PFSK-1 (cell line): ENCODE data around the gene RGS7.

Experiments
- SIN3A ChIP-seq: IDR thresholded peaks from 2 replicates; pipeline ENCODE4 v1.6.1; 2012; ENCODE audit warnings: mild to moderate bottlenecking, low read length, moderate library complexity, borderline replicate concordance; ENCODE audit not compliant: insufficient read depth
- TAF1 ChIP-seq: IDR thresholded peaks from 2 replicates; pipeline ENCODE4 v1.6.1; 2012; ENCODE audit warnings: low read length, control low read depth, borderline replicate concordance; ENCODE audit not compliant: insufficient read depth
- TF ChIP-seq, protein P1 (sequence below), 2 experiments: IDR thresholded peaks; 2 replicates each; pipeline versions ENCODE4 v1.6.1 to v1.8.0; 2011 to 2012; ENCODE audit warnings: low read depth in 2 of 2, low read length in 2 of 2, control low read depth in 1 of 2, inconsistent platforms in 1 of 2, mild to moderate bottlenecking in 1 of 2, moderate library complexity in 1 of 2; ENCODE audit not compliant: insufficient read depth in 1 of 2

DNA sequence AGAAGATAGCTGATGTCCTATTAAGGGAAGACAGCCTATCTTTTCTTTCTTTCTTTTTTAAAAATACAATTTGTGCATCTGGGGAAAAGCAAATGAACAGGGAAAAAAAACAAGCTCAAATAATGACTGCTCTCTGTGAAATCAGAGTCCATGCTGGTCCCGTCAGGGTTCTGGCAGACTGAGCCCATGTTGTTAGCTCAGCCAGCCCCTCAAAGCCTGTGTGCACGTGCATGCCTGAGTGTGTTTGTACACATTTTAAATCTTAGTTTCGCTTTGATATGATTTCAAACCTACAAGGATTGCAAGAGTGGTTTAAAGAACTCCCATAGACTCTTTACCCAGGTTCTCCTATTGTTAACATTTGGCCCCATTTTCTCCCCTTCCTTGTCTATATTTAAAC, 513.2 kb downstream of the RGS7 start:
- TF ChIP-seq, protein P1, sequence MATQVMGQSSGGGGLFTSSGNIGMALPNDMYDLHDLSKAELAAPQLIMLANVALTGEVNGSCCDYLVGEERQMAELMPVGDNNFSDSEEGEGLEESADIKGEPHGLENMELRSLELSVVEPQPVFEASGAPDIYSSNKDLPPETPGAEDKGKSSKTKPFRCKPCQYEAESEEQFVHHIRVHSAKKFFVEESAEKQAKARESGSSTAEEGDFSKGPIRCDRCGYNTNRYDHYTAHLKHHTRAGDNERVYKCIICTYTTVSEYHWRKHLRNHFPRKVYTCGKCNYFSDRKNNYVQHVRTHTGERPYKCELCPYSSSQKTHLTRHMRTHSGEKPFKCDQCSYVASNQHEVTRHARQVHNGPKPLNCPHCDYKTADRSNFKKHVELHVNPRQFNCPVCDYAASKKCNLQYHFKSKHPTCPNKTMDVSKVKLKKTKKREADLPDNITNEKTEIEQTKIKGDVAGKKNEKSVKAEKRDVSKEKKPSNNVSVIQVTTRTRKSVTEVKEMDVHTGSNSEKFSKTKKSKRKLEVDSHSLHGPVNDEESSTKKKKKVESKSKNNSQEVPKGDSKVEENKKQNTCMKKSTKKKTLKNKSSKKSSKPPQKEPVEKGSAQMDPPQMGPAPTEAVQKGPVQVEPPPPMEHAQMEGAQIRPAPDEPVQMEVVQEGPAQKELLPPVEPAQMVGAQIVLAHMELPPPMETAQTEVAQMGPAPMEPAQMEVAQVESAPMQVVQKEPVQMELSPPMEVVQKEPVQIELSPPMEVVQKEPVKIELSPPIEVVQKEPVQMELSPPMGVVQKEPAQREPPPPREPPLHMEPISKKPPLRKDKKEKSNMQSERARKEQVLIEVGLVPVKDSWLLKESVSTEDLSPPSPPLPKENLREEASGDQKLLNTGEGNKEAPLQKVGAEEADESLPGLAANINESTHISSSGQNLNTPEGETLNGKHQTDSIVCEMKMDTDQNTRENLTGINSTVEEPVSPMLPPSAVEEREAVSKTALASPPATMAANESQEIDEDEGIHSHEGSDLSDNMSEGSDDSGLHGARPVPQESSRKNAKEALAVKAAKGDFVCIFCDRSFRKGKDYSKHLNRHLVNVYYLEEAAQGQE (IDR thresholded peaks at IDR 0.05; ENCODE audit: insufficient read depth in 1 of 2, low read depth in 2 of 2, low read length in 2 of 2) = no peak
- no peak for TF ChIP-seq SIN3A
- TF ChIP-seq TAF1 = no peak
